ENCODE data around the gene NMNAT3.
"Not testable (repeated sequence)": the region's sequence is repeated elsewhere in the genome, so short reads cannot be mapped to it uniquely, and the experiment has no call there.

NMNAT3 gene

DNA sequence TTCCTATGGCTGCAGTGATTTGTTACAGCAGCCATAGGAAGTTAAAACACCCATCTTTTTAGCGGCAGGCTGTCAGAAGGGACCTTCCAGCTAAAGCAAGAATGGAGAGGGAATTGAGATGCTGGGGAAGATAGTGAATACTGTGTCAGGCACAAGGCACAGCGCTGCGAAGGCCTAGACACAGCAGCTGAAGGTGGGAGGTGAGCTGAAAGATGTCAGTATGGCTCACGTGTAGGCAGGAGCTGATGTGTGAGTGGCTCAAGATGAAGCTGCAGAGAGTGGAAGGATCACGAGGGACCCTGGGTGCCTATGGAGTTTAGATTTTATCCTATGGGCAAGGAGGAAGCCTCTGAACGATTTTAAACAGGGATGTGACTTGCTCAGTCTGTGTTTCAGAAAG lies 44.3 kb downstream of the NMNAT3 start:
- no peak for DNase-seq

GRCh38 chr3:139630542-139630941 lies 47.2 kb downstream of the NMNAT3 start:
- no peak for DNase-seq

- no peak for DNase-seq
Measured at GRCh38 chr3:139629033-139629432, 48.7 kb downstream of the NMNAT3 start.

DNA sequence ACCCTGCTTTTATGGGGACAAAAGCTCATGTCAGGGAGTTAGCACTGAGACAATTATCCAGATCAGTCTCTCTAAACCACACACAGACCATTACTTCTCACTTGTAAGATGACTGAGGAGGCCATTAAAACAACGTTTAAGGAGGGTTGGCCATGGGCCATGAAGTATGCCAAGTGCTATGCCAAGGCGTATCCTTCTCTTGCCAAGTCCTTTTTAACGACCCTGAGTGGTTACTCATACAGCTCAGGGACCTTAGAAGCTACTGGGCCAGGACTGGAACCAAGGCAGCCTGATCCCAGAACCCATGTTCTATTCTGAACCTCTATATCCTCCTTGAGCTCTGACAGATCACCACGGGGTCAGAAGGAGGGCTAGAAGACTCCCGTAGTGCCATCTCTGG lies 50.0 kb downstream of the NMNAT3 start:
- DNase-seq = no peak

GRCh38 chr3:139620438-139620837 lies 57.3 kb downstream of the NMNAT3 start:
- no peak for DNase-seq

DNA sequence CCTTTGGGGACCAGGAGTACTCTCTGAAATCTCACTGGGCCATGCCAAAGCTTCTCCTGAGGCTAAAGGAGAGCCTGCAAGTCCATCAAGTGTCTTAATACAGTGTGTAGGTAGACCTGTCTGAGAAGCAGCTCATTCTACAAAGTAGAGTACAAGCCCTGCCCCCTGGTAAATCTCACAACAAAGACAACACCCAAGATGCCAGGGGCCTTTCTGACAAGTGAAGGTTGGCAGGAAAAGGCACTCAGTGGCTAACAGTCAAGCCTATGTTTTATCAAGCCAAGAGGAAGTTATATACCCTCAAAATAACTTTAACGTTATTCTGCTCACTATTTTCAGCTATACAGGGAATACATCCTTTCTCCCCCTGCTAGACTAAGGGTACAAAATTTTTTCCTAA lies 58.3 kb downstream of the NMNAT3 start:
- no peak for DNase-seq

DNA sequence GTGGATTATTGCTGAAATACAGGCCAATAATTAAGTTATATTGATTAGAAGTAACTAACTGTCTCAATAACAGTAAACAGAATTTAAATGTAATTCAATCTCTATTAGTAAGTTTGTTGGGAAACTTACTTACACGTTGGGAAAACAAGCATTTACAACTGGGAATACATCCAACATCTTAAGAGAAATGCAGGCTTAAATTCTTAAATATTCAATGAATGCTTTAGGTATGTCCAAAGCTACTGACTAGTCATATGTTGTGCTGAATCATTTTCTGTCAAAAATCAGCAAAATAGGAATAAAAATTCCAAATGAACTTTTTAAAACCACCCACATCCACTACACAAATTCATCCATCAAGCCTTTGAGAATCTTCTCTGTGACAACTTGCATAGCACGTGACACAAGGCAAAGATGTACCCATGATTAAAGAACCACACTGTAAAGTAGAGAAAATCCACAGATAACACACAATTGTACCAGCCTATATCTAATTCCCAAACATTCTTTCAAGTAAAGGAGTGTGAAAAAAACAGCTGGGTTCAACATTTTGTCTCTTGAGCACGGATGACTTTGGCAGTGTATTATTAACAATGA lies 60.0 kb downstream of the NMNAT3 start:
- DNase-seq = no peak

DNA sequence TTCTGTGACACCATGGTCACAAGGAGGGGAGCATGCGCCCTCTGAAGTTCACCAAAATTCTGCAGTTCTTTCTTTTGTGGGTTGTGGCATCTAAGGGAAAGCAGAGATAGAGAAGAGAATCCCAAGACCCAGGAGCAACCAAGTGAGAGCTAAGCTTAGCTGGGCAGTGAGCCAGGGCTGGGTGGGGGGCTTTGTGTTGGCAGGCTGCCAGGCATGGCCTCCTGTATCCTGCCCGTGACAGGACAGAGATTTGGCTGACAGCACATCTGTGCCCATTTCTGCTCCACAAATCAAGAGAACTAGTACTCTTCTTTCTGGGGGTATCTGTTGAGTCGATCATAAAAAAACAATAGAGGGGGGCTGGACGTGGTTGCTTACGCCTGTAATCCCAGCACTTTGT lies 66.2 kb downstream of the NMNAT3 start:
- no peak for DNase-seq

- DNase-seq = no peak
Measured at GRCh38 chr3:139610886-139611285, 66.9 kb downstream of the NMNAT3 start.

- no peak for DNase-seq
Measured at GRCh38 chr3:139608924-139609323, 68.8 kb downstream of the NMNAT3 start.

GRCh38 chr3:139608108-139608380 lies 69.7 kb downstream of the NMNAT3 start:
- DNase-seq = no peak

DNA sequence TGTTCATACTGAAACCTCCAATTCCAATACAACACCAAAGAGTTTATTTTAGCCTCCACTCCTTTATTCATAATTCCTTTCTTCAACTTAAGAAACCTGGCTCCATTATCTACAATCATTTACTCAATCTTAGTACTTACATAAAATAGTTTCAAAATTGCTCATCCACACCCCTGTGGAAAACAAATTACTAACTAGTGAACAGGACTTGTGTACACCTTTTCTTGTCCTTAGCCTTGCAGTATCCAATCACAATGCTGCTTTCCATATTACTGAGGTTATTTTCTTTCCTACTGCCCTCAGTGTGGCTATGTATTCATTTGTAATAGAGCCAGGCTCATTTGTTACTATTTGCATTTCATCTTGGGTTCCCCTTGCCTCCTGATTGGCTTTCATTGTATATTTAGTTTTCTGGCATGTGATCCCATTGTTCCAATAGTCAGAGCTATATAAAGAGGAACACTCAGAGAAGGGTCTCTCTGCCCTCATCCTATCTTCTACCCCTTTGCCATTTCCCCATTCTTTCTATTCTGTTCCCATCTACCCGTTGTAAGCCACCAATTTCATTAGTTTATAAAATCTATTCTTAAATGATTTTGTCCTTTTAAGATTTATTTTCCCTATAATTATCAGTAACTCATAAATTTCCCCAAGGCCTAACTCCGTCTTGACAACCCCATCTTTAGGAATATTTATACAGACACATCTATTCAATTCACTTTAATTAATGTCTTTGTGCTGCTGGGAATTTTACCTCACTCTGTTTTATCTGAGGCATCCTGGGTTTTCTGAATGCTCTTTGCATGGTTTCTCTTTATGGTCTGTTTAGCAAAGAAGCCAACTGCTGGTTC lies 70.3 kb downstream of the NMNAT3 start:
- no peak for DNase-seq

- DNase-seq = no peak
Measured at GRCh38 chr3:139602003-139602402, 75.8 kb downstream of the NMNAT3 start.

DNA sequence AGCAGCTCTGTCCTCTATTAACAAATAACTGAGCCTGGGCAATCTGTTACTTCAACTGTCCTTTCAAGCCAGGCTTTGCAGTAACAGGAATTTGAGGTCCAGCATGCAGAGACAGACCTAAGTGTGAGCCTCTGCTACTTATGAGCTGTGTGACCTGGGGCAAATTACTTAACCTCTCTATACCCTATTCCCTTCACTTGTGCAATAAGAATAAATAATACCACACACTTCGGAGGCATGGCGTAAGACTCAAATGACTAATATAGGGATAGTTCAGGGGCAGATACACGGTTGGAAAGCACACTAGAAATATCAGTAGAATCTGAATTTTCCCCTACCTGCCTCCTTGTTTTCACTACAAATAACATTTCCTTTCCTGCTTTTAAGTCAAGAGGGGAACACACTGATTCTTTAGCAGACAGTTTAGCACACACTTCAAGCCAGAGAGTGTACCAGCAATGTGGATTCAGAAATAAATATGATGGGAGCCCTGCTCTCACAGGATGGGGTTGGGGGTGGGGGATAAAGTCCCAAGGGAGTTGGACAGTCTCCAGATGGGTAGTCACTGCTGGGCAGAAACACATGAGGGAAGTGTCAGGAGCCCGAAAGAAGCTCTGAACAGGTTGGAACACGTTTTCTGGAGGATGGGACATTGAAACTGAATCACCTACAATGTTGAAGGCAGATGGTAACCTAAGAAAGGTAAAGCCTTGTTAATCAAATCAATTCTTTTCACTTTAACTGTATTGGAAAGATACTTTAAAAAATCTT lies 76.4 kb downstream of the NMNAT3 start:
- DNase-seq = peak; percentile 4

DNA sequence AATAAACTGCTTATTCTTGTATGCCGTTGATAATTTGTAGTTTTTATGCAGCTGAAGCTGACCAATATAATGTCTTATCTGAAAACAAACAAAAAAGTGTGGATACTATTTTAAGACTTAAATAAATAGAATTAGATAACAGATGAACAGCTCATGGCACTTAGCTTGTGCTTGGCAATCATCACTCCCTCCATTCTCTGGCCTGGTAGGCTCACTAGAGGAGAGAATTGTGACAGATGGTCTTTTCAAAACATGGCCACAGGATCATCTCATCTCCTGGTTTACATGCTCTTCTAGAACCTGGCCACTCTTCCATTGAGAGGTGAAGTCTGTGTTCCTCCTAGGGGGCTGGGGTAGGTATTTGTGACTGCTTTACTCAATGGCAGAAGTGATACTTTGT lies 79.8 kb downstream of the NMNAT3 start:
- no peak for DNase-seq

DNA sequence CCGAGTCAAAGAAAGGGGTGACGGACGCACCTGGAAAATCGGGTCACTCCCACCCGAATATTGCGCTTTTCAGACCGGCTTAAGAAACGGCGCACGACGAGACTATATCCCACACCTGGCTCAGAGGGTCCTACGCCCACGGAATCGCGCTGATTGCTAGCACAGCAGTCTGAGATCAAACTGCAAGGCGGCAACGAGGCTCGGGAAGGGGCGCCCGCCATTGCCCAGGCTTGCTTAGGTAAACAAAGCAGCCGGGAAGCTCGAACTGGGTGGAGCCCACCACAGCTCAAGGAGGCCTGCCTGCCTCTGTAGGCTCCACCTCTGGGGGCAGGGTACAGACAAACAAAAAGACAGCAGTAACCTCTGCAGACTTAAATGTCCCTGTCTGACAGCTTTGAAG lies 86.6 kb downstream of the NMNAT3 start:
- not testable (repeated sequence) for DNase-seq

GRCh38 chr3:139588450-139588849 lies 89.3 kb downstream of the NMNAT3 start:
- peak; percentile 17 for DNase-seq

GRCh38 chr3:139587797-139588196 lies 90.0 kb downstream of the NMNAT3 start:
- no peak for DNase-seq

- DNase-seq = no peak
Measured at GRCh38 chr3:139586420-139587017, 91.3 kb downstream of the NMNAT3 start.

DNA sequence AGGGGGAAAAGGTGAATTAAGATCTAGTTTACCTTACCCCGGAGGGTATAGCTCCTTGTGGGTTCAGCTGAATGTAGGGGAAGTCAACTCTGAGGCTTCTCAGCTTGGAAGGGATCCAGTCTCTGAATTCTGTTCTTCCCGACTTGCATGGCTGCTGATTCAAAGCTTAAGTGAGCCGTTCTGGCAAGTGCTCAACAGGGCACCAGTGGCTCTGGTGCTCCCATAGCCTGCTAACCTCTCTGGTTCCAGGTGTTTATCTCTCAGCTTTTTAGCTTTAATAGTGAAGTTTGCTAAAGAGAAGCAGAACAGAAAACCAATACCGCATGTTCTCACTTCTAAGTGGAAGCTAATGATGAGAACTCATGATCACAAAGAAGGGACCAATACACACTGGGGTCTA lies 92.0 kb downstream of the NMNAT3 start:
- no peak for DNase-seq

GRCh38 chr3:139583651-139584050 lies 94.1 kb downstream of the NMNAT3 start:
- DNase-seq = not testable (repeated sequence)

GRCh38 chr3:139578783-139579182 lies 99.0 kb downstream of the NMNAT3 start:
- no peak for DNase-seq

DNA sequence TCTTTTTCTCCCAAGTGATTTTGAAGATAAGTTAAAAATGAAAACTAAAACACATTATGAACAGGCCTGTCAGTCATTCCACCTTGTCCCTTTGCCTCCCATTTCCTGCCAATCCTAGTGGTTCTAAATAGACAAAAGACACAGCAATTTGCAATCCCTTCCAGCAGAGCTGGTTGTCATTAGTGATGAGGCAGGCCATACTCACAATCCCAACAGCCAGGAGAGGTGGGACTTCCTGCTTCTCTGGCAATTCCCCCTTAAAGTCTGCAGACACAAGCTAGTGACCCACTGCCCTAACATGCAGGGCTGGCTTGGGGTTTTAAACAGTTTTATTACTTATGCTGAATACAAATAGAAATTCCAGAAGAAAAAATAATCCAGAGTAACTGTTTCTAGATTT lies 99.9 kb downstream of the NMNAT3 start:
- no peak for DNase-seq

DNA sequence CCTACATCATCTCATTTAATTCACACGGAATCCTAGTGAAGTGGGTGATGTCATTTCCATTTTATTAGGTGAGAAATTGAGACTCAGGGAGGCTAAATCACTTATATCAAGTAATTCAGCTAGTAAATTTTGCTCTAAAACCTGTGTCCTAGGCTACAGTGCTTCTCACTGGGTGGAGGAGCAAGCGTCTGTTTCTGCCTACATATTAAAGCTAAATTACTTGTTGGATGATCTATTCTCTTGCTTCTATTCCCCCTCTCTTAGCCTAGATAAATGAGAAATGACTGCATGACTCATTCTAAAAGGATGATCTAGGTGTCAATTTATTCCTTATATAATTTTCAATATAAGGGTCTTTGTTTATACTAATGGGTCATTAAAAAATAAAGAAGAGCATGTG lies 100.4 kb downstream of the NMNAT3 start:
- DNase-seq = no peak

All from DMS153 (cell line).